GM19438 (cell line): ENCODE measurements around the gene STAG1.
"Not testable (repeated sequence)": the region's sequence is repeated elsewhere in the genome, so short reads cannot be mapped to it uniquely, and the experiment has no call there.

Experiments
- ATAC-seq: cut with Tn5 transposase; IDR thresholded peaks from one replicate; pipeline ENCODE4 v1.9.1; 2021; ENCODE audit warnings: low read depth; ENCODE audit not compliant: unreplicated experiment

Gene STAG1

GRCh38 chr3:136749091-136749490 lies 3.1 kb downstream of the STAG1 start:
- ATAC-seq, result no peak

DNA sequence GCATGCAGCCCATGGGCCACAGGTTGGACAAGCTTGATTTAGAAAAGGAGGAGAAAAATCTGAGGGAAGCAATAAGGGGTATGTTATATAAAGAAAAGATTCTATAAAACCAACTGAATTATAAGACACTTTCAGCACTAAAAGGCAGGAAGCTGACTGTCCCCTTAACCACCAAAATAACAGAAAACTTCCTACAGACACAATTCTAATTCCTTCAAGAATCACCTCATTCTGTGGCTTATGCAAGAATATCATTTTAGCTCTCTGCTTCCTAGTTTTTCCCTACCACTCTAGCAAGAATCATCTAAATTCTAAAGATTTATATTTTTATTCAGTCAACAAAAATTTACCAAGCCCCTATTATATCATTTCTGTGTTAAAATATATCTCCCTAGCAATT lies 6.3 kb downstream of the STAG1 start:
- ATAC-seq, result no peak

GRCh38 chr3:136741063-136741462 lies 11.1 kb downstream of the STAG1 start:
- ATAC-seq, result no peak

GRCh38 chr3:136740351-136740958 lies 11.7 kb downstream of the STAG1 start:
- no peak for ATAC-seq

GRCh38 chr3:136736950-136737349 lies 15.2 kb downstream of the STAG1 start:
- ATAC-seq, result not testable (repeated sequence)

- no peak for ATAC-seq
Observed at GRCh38 chr3:136735103-136735502, 17.1 kb downstream of the STAG1 start.

GRCh38 chr3:136734382-136735070 lies 17.7 kb downstream of the STAG1 start:
- no peak for ATAC-seq

- no peak for ATAC-seq
Observed at GRCh38 chr3:136733317-136733833, 18.8 kb downstream of the STAG1 start.

GRCh38 chr3:136731274-136731884 lies 20.8 kb downstream of the STAG1 start:
- no peak for ATAC-seq

DNA sequence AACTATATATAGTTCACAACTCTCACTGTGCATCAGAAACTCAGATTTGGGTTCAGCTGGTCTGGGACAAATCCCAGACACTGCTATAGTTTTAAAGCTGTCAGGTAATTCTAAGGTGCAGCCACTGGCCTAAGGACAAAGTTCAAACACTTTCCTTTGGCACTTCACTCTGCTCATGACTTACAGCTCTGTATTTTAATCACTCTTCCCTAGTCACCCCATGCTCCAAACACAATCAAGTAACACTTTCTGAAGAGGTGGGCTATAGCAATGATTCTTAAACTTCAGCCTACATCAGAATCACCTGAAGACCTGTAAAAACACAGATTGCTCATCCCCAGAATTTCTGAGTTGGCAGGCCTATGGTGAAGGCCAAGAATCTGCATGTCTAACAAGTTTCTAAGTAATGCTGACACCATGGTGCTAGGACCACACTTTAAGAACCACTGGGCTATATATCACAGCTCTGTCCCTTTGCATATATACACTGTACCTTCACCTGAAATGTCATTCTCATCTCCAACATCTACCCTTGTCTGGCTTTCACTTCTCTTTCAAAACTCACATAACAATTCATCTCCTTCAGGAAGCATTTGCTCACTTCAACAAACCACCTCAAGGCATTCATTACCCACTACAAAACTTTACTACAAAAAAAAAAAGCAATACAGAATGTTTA lies 21.4 kb downstream of the STAG1 start:
- peak; percentile 51 for ATAC-seq

DNA sequence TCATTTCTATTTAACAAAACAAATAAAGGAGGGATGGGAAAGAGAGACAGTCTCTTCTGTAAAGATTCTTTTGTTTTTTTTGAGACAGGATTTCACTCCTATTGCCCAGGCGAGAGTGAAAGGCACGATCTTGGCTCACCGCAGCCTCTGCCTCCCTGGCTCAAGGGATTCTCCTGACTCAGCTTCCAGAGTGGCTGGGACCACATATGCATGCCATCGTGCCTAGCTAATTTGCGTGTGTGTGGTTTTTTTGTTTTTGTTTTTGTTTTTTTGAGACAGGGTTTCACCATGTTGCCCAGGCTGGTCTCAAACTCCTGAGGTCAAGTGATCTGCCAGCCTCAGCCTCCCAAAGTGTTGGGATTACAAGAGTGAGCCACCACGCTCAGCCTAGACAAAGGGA lies 23.3 kb downstream of the STAG1 start:
- no peak for ATAC-seq

DNA sequence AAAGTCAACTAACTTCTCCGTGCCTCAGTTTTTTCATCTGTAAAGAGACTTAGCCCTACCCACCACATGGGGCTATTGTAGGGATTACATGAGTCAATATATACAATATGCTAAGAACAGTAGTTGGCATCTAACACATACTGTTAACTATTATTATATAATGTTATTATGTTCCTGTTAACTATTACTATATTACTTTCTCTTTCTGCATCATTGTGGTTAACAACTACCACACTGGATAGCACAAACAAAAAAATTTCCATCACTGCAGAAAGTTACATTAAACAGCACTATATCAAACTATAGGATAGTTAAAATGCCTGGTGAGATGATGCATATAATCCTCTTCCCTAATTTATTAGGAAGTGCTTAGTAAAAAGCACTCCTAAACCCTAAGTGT lies 23.7 kb downstream of the STAG1 start:
- ATAC-seq, result peak; percentile 48

GRCh38 chr3:136725468-136725867 lies 26.7 kb downstream of the STAG1 start:
- no peak for ATAC-seq

GRCh38 chr3:136722916-136723315 lies 29.3 kb downstream of the STAG1 start:
- ATAC-seq, result not testable (repeated sequence)

GRCh38 chr3:136722399-136722798 lies 29.8 kb downstream of the STAG1 start:
- ATAC-seq, result not testable (repeated sequence)

DNA sequence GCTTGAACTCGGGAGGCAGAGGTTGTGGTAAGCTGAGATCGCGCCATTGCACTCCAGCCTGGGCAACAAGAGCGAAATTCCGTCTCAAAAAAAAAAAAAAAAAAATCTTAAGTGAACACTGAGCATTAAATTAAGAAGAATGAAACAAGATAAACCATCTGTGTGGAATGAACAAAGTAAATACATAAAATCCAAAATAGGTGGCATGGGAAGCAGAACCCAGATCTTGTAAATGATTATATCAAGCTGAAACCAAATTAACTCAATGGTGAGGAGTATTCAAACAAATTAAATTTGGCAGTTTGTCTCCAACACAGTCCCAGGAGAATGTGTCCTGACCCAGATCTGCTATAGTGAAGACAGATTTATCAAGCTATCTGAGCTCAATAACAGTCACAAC lies 32.1 kb downstream of the STAG1 start:
- no peak for ATAC-seq

GRCh38 chr3:136716629-136717028 lies 35.5 kb downstream of the STAG1 start:
- no peak for ATAC-seq

GRCh38 chr3:136714020-136714419 lies 38.2 kb downstream of the STAG1 start:
- ATAC-seq, result no peak

GRCh38 chr3:136712941-136713340 lies 39.2 kb downstream of the STAG1 start:
- no peak for ATAC-seq

DNA sequence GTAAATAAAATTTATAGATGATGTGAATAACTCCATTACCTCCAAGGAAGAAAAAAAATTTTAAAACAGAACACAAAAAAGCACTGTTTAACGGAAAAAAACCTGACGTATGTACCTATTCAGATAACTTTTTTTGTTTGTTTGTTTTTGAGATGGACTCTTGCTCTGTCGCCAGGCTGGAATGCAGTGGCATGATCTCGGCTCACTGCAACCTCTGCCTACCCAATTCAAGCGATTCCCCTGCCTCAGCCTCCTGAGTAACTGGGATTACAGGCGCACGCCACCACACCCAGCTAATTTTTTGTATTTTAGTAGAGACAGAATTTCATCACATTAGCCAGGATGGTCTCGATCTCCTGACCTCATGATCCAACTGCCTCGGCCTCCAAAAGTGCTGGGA lies 40.3 kb downstream of the STAG1 start:
- not testable (repeated sequence) for ATAC-seq

GRCh38 chr3:136711277-136711676 lies 40.9 kb downstream of the STAG1 start:
- no peak for ATAC-seq
